Measurements from ENCODE around the gene FAM83D. TPM values are rescaled to one million over a fixed set of nuclear protein-coding genes. Genes with fewer than 3 reads are reported as not detected.

Gene FAM83D
- total RNA-seq, 4 donors from 2014 or later: 93.9 to 311 (median 211) TPM

DNA sequence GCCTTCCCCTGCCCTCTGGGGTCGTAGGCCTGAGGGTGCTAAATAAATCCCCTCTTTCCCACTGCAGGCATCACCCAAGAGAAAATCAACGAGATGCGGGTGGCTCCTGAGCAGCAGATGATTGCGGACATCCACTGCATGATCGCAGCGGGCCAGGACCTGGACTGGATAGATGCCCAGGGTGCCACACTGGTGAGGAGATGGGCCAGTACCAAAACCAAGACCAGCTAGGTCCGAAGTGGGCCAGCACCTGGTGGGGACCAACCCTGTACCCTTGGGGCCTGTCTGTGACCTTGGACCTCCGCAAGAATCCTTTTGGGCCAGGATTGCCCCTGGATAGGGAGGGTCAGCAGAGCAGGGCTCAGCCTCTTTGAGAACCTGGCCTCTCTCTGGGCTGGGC, 23.6 kb upstream of the FAM83D start:
- WGBS: 60% methylated on average over 1 of the region's 8 CpGs
- TF ChIP-seq, protein P1, sequence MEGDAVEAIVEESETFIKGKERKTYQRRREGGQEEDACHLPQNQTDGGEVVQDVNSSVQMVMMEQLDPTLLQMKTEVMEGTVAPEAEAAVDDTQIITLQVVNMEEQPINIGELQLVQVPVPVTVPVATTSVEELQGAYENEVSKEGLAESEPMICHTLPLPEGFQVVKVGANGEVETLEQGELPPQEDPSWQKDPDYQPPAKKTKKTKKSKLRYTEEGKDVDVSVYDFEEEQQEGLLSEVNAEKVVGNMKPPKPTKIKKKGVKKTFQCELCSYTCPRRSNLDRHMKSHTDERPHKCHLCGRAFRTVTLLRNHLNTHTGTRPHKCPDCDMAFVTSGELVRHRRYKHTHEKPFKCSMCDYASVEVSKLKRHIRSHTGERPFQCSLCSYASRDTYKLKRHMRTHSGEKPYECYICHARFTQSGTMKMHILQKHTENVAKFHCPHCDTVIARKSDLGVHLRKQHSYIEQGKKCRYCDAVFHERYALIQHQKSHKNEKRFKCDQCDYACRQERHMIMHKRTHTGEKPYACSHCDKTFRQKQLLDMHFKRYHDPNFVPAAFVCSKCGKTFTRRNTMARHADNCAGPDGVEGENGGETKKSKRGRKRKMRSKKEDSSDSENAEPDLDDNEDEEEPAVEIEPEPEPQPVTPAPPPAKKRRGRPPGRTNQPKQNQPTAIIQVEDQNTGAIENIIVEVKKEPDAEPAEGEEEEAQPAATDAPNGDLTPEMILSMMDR (IDR thresholded peaks at IDR 0.05): no peak
- TF ChIP-seq POLR2AphosphoS5 (IDR thresholded peaks at IDR 0.05) (no peak), POLR2A (IDR thresholded peaks at IDR 0.05; ENCODE audit: low read depth) (no peak), EP300 (IDR thresholded peaks at IDR 0.05) (no peak)
- DNase-seq (ENCODE audit: extremely low spot score): no peak
- intact Hi-C loops (cut with DNase I): no loop called here
- peaks cover 0 to 13% (median 9%) of the 10 kb centered on the region in 4 donors for H3K9me3 ChIP-seq
- H3K4me3 ChIP-seq: no peak overlapping the region
- H3K36me3 ChIP-seq: peaks cover 0 to 39% (median 6%) of the 10 kb centered on the region in 4 donors
- H3K27me3 ChIP-seq: peaks cover 0 to 24% (median 0%) of the 10 kb centered on the region in 4 donors
- H3K27ac ChIP-seq (replicated peaks in 1 of 4): no peak overlapping the region
- no peaks in the 10 kb centered on the region for H3K4me1 ChIP-seq

DNA sequence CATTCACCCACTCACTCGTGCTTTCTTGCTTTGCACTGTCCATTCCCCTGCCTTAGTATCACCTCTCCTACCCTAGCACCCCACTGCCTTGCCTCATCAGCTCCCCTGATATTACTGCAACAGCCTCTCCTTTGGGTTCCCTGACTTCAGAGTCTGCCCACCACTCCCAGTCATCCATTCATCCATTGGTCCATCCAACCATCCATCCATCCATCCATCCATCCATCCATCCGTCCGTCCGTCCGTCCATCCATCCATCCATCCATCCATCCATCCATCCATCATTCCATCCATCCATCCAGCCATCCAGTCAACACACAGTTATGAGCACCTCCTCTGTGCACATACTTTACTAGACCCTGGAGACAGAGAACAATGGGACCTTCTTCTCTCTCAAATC, 22.9 kb upstream of the FAM83D start:
- Histone ChIP-seq H3K9me3 (peaks cover 0 to 13% (median 9%) of the 10 kb centered on the region in 4 donors), H3K27me3 (peaks cover 0 to 23% (median 0%) of the 10 kb centered on the region in 4 donors), H3K4me1 (no peaks in the 10 kb centered on the region), H3K36me3 (peaks cover 0 to 46% (median 10%) of the 10 kb centered on the region in 4 donors), H3K27ac (replicated peaks in 1 of 4) (no peak overlapping the region), H3K4me3 (no peak overlapping the region)
- WGBS: 40% methylated on average over 5 of the region's 5 CpGs
- TF ChIP-seq EP300 (IDR thresholded peaks at IDR 0.05) (no peak), POLR2A (IDR thresholded peaks at IDR 0.05; ENCODE audit: low read depth) (no peak), POLR2AphosphoS5 (IDR thresholded peaks at IDR 0.05) (no peak)
- TF ChIP-seq, protein P1 (IDR thresholded peaks at IDR 0.05): no peak
- intact Hi-C loops (cut with DNase I): no loop called here
- DNase-seq (ENCODE audit: extremely low spot score): no peak

DNA sequence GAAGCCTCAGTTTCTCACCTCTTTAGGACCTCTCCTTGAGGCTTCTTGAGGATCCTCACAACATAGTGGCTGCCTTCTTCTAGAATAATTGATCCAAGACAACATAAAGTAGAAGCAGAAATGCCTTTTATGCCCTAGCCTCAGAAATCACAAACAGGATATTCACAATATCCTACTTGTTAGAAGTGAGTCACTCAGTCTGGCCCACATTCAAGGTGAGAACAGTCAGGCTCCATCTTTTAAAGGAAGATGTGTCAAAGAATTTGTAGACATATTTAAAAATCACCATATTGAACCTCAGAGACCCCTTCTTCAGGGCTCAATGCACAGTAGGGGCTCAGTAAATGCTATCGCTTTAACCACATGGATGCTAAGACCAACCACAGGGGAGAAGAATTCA, 20.8 kb upstream of the FAM83D start:
- DNase-seq (ENCODE audit: extremely low spot score): no peak
- Histone ChIP-seq H3K27ac (replicated peaks in 1 of 4) (no peak overlapping the region), H3K4me3 (no peak overlapping the region), H3K9me3 (peaks cover 0 to 13% (median 9%) of the 10 kb centered on the region in 4 donors), H3K27me3 (peaks cover 0 to 13% (median 0%) of the 10 kb centered on the region in 4 donors), H3K4me1 (no peaks in the 10 kb centered on the region), H3K36me3 (peaks cover 0 to 52% (median 10%) of the 10 kb centered on the region in 4 donors)
- TF ChIP-seq POLR2AphosphoS5 (IDR thresholded peaks at IDR 0.05): no peak
- TF ChIP-seq EP300 (IDR thresholded peaks at IDR 0.05): no peak
- 40% methylated on average over 1 of the region's 1 CpG for WGBS
- intact Hi-C loops (cut with DNase I): no loop called here

DNA sequence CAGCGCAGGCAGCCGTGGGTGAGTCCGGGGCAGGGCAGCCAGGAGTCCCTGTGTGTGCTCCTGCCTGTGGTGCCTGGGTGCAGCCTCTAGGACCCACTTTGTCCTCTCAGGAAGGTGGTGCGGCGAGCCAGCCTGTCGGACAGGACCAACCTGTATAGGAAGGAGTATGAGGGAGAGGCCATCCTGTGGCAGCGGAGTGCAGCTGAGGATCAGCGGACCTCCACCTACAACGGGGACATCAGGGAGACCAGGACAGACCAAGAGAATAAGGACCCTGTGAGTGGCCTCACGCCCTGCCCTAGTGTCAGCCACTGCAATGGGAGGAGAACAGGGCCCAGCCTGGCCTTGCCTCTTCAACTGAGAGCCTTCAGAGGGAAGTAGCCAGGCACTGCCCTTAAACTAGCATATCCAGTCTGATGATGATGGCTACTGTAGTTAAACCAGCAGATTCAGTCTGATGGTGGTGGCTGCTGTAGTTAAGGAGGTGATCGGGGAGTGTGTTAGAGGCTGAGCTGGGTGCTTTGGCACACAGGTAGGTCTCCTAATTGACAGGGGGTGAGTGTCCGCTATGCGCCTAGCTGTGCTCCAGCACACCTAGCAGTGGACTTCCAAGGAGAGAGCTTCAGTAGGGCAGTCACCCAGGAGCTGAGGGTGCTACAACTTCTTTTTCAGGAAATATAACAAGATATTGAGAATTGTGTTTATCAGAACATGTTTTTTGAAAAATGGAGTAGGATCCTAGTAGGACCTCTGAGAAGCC, 18.1 kb upstream of the FAM83D start:
- intact Hi-C loops (cut with DNase I): no loop called here
- Histone ChIP-seq H3K36me3 (peaks cover 0 to 50% (median 10%) of the 10 kb centered on the region in 4 donors), H3K9me3 (peaks cover 0 to 13% (median 9%) of the 10 kb centered on the region in 4 donors), H3K4me1 (no peaks in the 10 kb centered on the region), H3K27me3 (peaks cover 0 to 10% (median 0%) of the 10 kb centered on the region in 4 donors), H3K27ac (replicated peaks in 1 of 4) (no peak overlapping the region), H3K4me3 (no peak overlapping the region)
- TF ChIP-seq POLR2AphosphoS5 (IDR thresholded peaks at IDR 0.05): no peak
- no peak for TF ChIP-seq EP300 (IDR thresholded peaks at IDR 0.05)
- TF ChIP-seq, protein P1 (IDR thresholded peaks at IDR 0.05): no peak
- no peak for TF ChIP-seq POLR2A (IDR thresholded peaks at IDR 0.05; ENCODE audit: low read depth)
- DNase-seq (ENCODE audit: extremely low spot score): no peak
- WGBS: 83% methylated on average over 12 of the region's 13 CpGs

DNA sequence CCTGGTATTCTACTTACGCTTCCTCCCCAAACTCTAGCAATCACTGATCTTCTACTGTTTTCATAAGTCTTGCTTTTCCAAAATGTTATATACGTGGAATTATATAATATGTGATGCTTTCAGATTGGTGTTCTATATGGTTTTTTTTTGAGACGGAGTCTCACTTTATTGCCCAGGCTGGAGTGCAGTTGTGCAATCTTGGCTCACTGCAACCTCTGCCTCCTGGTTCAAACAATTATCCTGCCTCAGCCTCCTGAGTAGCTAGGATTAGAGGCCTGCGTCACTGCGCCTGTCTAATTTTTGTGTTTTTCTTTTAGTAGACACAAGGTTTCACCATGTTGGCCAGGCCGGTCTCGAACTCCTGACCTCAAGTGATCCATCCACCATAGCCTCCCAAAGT, 10.9 kb upstream of the FAM83D start:
- Histone ChIP-seq H3K36me3 (peaks cover 0 to 43% (median 1%) of the 10 kb centered on the region in 4 donors), H3K27ac (replicated peaks in 1 of 4) (no peak overlapping the region), H3K4me3 (no peak overlapping the region), H3K27me3 (peaks cover 0 to 38% (median 2%) of the 10 kb centered on the region in 4 donors), H3K4me1 (no peaks in the 10 kb centered on the region), H3K9me3 (no peaks in the 10 kb centered on the region)
- DNase-seq (ENCODE audit: extremely low spot score): no peak
- intact Hi-C loops (cut with DNase I): no loop called here
- 96% methylated on average over 7 of the region's 7 CpGs for WGBS
- TF ChIP-seq POLR2AphosphoS5 (IDR thresholded peaks at IDR 0.05): no peak
- TF ChIP-seq, protein P1 (IDR thresholded peaks at IDR 0.05): no peak
- no peak for TF ChIP-seq POLR2A (IDR thresholded peaks at IDR 0.05; ENCODE audit: low read depth)
- no peak for TF ChIP-seq EP300 (IDR thresholded peaks at IDR 0.05)

All from esophagus muscularis mucosa (tissue), 4 donors.